Fibroblast of the aortic adventitia (primary cell): ENCODE data around the gene CNGB1. TPM values are rescaled to one million over a fixed set of nuclear protein-coding genes. Genes with fewer than 3 reads are reported as not detected.

Source experiments
- DNase-seq: peaks from one replicate; pipeline ENCODE4 v3.0.0-alpha.2; 2010; ENCODE audit warnings: low read depth
- H3K4me3 ChIP-seq: 2 replicates; pipeline ENCODE4 v1.5.1; 2011; ENCODE audit warnings: low read depth, mild to moderate bottlenecking, control low read depth, low read length, moderate library complexity
- CTCF ChIP-seq: IDR thresholded peaks from 2 replicates; pipeline ENCODE4 v1.5.1; 2011; ENCODE audit warnings: mild to moderate bottlenecking, low read length, control low read depth, inconsistent platforms; ENCODE audit not compliant: insufficient read depth
- total RNA-seq: library from RNA; depleted of rRNA; stranded (reverse); fragments of >200 nt; gene quantifications from 2 replicates; pipeline ENCODE4 v1.2.3, GENCODE V29; 2012; ENCODE audit warnings: low replicate concordance

The CNGB1 gene
- total RNA-seq, 1 donor: not detected

DNA sequence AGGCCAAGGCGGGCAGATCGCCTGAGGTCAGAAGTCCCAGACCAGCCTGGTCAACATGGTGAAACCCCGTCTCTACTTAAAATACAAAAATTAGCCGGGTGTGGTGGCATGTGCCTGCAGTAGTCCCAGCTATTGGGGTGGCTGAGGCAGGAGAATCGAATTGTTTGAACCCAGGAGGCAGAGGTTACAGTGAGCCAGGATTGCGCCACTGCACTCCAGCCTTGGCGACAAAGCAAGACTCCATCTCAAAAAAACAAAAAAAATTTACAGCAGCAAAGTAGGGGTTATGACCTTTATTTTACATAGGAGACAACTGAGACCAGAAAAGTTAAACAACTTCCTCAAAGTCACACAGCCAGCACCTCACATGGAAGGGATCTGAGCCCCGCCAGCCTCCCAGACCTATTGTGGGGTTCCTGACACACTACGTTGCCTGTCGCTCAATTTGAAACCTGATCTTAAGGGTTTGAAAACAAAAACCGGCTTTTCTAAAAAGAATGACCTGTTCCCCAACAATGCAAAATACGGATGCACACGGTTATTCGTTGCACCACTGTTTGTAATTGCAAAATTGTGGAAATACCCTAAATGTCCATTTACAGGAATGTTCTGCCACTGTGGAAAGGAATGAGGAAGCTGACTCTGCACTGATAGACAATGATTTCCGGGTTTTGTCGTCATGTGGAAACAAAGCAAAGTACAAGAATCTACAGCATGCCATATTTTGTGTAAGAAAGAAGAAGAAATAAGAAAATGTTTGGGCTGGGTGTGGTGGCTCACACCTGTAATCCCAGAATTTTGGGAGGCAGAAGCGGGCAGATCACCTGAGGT lies 77.2 kb downstream of the CNGB1 start:
- H3K4me3 ChIP-seq: no peak overlapping the region
- DNase-seq: peak; percentile 79
- TF ChIP-seq CTCF: no peak

GRCh38 chr16:57893217-57893558 lies 77.7 kb downstream of the CNGB1 start:
- TF ChIP-seq CTCF: no peak
- no peak overlapping the region for H3K4me3 ChIP-seq
- no peak for DNase-seq

- TF ChIP-seq CTCF: no peak
- DNase-seq: no peak
- H3K4me3 ChIP-seq: no peak overlapping the region
Observed at GRCh38 chr16:57892447-57893096, 78.4 kb downstream of the CNGB1 start.

DNA sequence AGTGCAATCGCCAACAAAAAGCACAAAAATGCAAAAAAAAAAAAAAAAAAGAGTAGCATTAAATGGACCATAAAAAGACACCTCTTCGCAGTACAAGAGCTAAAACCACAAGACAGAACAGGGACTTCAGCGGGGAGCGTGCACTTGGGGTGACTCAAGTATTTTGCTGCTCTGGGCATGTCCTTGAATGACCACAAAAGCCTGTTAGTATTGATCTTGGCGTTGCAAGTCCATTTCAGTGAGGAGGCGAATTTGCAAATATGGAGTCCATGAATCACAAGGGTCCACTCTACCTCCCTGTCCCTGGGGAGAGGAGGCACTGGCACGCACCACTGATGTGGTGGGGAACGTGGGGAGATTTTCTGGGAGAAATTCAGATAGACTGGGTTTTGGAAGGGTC lies 78.9 kb downstream of the CNGB1 start:
- H3K4me3 ChIP-seq: no peak overlapping the region
- TF ChIP-seq CTCF: no peak
- DNase-seq: peak; percentile 74

- no peak for TF ChIP-seq CTCF
- H3K4me3 ChIP-seq: no peak overlapping the region
- DNase-seq: no peak
Observed at GRCh38 chr16:57890752-57891111, 80.2 kb downstream of the CNGB1 start.

GRCh38 chr16:57889960-57890751 lies 80.8 kb downstream of the CNGB1 start:
- H3K4me3 ChIP-seq: no peak overlapping the region
- DNase-seq: peak; percentile 62
- TF ChIP-seq CTCF: no peak
